Measurements from ENCODE around the gene ALPP. TPM values are rescaled to one million over a fixed set of nuclear protein-coding genes. Genes with fewer than 3 reads are reported as not detected.

Gene ALPP
- total RNA-seq, 1 donor from 2014 or later: not detected

DNA sequence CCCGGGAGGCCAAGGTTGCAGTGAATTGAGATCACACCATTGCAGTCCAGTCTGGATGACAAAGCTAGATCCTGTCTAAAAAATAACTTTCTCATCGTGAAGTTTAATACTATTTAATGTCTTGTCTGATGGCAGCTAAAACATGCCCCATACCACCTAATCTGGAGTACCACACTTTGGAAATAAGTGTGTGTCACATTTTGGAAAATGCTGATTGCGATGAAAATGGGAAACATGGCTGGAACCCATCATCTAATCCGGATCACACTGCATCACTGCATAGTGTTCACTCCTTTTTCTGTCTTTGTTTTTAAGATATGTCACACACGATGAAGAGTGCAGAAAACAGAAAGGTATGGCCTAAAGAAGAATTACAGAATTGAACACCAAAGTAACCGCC lies 31.2 kb upstream of the ALPP start:
- Mint-ChIP-seq H3K27ac (ENCODE audit: unreplicated experiment) (no peak overlapping the region), H3K36me3 (ENCODE audit: unreplicated experiment) (no peaks in the 10 kb centered on the region), H3K4me1 (ENCODE audit: unreplicated experiment) (no peaks in the 10 kb centered on the region), H3K27me3 (ENCODE audit: unreplicated experiment) (peaks cover 5% of the 10 kb centered on the region), H3K9me3 (ENCODE audit: unreplicated experiment) (no peaks in the 10 kb centered on the region), H3K4me3 (ENCODE audit: unreplicated experiment) (no peak overlapping the region)
- DNase-seq (ENCODE audit: extremely low spot score, unreplicated experiment): no peak
- TF ChIP-seq, protein P1, sequence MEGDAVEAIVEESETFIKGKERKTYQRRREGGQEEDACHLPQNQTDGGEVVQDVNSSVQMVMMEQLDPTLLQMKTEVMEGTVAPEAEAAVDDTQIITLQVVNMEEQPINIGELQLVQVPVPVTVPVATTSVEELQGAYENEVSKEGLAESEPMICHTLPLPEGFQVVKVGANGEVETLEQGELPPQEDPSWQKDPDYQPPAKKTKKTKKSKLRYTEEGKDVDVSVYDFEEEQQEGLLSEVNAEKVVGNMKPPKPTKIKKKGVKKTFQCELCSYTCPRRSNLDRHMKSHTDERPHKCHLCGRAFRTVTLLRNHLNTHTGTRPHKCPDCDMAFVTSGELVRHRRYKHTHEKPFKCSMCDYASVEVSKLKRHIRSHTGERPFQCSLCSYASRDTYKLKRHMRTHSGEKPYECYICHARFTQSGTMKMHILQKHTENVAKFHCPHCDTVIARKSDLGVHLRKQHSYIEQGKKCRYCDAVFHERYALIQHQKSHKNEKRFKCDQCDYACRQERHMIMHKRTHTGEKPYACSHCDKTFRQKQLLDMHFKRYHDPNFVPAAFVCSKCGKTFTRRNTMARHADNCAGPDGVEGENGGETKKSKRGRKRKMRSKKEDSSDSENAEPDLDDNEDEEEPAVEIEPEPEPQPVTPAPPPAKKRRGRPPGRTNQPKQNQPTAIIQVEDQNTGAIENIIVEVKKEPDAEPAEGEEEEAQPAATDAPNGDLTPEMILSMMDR (IDR thresholded peaks at IDR 0.05): no peak

DNA sequence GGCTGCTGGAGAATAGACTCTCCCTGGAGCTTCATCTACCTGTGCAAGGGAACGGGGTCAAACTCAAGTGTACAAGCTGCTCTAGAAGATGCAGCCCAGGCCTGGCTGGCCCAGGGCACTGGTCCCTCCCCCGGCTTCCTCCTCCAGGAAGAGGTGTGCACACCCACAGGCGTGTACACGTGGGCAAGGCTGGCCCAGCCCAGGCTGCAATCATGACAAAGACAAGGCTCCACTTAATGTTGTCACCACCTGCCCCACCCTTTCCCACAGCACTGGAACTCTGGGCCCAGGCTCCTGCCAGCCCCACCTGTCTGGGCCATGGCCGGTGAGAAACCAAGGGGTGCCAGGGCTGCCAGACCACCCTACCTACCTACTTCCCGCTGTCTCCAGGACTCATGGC lies 29.6 kb upstream of the ALPP start:
- H3K4me3 Mint-ChIP-seq (ENCODE audit: unreplicated experiment): no peak overlapping the region
- H3K27me3 Mint-ChIP-seq (ENCODE audit: unreplicated experiment): peaks cover 5% of the 10 kb centered on the region
- TF ChIP-seq, protein P1 (IDR thresholded peaks at IDR 0.05): no peak
- no peaks in the 10 kb centered on the region for H3K36me3 Mint-ChIP-seq (ENCODE audit: unreplicated experiment)
- no peak for DNase-seq (ENCODE audit: extremely low spot score, unreplicated experiment)
- H3K27ac Mint-ChIP-seq (ENCODE audit: unreplicated experiment): no peak overlapping the region
- no peaks in the 10 kb centered on the region for H3K4me1 Mint-ChIP-seq (ENCODE audit: unreplicated experiment)
- no peaks in the 10 kb centered on the region for H3K9me3 Mint-ChIP-seq (ENCODE audit: unreplicated experiment)

DNA sequence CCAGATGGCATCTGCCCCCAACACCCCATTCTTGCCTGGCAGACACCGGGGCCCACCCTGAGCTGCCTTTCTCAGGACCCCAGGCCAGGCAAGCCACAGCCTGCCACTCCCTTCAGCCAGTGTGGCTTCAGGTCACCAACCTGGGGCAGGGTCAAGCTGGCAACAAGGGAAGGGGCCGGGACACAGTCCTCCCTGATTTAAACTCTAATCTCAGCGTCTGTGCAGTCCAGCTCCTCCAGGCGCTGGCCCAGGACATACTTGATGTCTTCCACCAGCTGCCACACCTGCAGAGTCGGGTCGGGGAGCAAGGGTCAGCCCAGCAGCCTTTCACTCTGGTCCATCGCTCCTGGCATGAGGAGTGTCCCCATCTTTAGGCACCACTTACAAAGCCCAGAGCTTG lies 29.0 kb upstream of the ALPP start:
- Mint-ChIP-seq H3K27ac (ENCODE audit: unreplicated experiment) (no peak overlapping the region), H3K36me3 (ENCODE audit: unreplicated experiment) (no peaks in the 10 kb centered on the region), H3K9me3 (ENCODE audit: unreplicated experiment) (no peaks in the 10 kb centered on the region), H3K27me3 (ENCODE audit: unreplicated experiment) (peaks cover 5% of the 10 kb centered on the region), H3K4me3 (ENCODE audit: unreplicated experiment) (no peak overlapping the region), H3K4me1 (ENCODE audit: unreplicated experiment) (no peaks in the 10 kb centered on the region)
- TF ChIP-seq, protein P1 (IDR thresholded peaks at IDR 0.05): no peak
- no peak for DNase-seq (ENCODE audit: extremely low spot score, unreplicated experiment)

DNA sequence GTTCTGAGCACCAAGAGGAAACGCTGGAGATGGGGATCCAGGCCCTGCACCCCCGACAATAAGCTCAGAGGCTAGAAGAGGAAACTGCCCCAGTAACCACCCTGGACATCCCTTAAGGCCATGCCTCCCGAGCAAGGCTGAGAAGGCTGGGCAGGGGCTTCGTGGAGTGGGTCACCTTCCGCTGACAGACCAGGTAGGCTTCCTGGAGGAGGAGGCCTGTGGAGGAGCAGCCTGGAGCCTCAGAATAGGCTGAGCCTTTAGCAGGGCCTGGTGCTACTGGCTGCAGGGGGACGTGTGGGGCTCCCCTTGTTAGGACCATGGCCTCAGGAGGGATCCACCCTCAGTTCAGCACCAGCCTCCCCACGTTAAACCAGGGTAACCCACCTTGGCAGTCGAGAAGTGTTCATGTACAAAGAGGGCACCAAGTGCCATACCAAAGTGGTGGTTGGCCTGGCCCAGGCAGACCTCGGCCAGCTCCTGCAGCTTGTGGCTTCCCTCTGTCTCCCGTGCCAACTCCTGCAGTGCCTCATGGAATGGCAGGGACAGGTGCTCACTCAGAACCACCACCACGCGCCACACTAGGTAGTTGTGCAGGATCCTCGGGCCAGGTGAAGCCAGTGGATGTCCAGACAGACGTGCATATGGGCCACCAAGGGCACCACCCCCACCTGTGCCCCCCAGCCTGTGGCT lies 28.5 kb upstream of the ALPP start:
- DNase-seq (ENCODE audit: extremely low spot score, unreplicated experiment): no peak
- Mint-ChIP-seq H3K4me1 (ENCODE audit: unreplicated experiment) (no peaks in the 10 kb centered on the region), H3K27ac (ENCODE audit: unreplicated experiment) (no peak overlapping the region)

More for the DNA sequence above, 28.5 kb upstream of the ALPP start:
- Mint-ChIP-seq H3K9me3 (ENCODE audit: unreplicated experiment) (no peaks in the 10 kb centered on the region), H3K4me3 (ENCODE audit: unreplicated experiment) (no peak overlapping the region), H3K36me3 (ENCODE audit: unreplicated experiment) (no peaks in the 10 kb centered on the region), H3K27me3 (ENCODE audit: unreplicated experiment) (peaks cover 5% of the 10 kb centered on the region)
- TF ChIP-seq, protein P1 (IDR thresholded peaks at IDR 0.05): no peak

All from osteocyte (in vitro differentiated cells).